ENCODE results near the gene UBL4B. TPM values are rescaled to one million over a fixed set of nuclear protein-coding genes. Genes with fewer than 3 reads are reported as not detected.

UBL4B gene
- total RNA-seq, 2 experiments from 2014 or later: not detected

GRCh38 chr1:110083866-110084226 is 28.4 kb upstream of the UBL4B start:
- no peak overlapping the region for H2AFZ ChIP-seq (ENCODE audit: low read length)
- no peaks in the 10 kb centered on the region for H3K79me2 ChIP-seq (ENCODE audit: insufficient read depth, low read depth, low read length)
- H3K9me3 ChIP-seq (ENCODE audit: low read length): no peaks in the 10 kb centered on the region
- H4K20me1 ChIP-seq (ENCODE audit: insufficient read depth, low read length): no peaks in the 10 kb centered on the region
- no peak overlapping the region for H3K27ac ChIP-seq (ENCODE audit: low read depth, low read length, poor library complexity, severe bottlenecking)
- no peak for DNase-seq (ENCODE audit: low spot score)
- H3K4me1 ChIP-seq (ENCODE audit: insufficient read depth, low read length, poor library complexity, severe bottlenecking): no peaks in the 10 kb centered on the region
- H3K4me2 ChIP-seq (ENCODE audit: low read length): no peak overlapping the region
- no peak for TF ChIP-seq CTCF (conservative IDR thresholded peaks at IDR 0.05; ENCODE audit: low read length)
- no peak for TF ChIP-seq EZH2phosphoT487 (IDR thresholded peaks at IDR 0.05; ENCODE audit: borderline replicate concordance, low read depth, low read length)
- no peak overlapping the region for H3K4me3 ChIP-seq (ENCODE audit: low read depth, low read length, poor library complexity, severe bottlenecking)
- no peaks in the 10 kb centered on the region for H3K36me3 ChIP-seq (ENCODE audit: insufficient read depth, low read length)
- no peaks in the 10 kb centered on the region for H3K9me2 ChIP-seq (ENCODE audit: insufficient read depth, low read length)
- CTCF ChIA-PET (ENCODE audit: unreplicated experiment): interaction anchor here (0.7 kb wide), 1 partner anchor 20 kb away, joined by 3 read pairs; no protein-coding TSS in a partner anchor
- no TSS peak for BruUV-seq (replicated peaks)
- intact Hi-C loops (cut with micrococcal nuclease; ENCODE audit: unreplicated experiment): loop anchor here (5.0 kb wide), 1 partner anchor 33 kb away; no protein-coding TSS in a partner anchor
- POLR2A ChIA-PET: no interaction called here

- H3K79me2 ChIP-seq (ENCODE audit: insufficient read depth, low read depth, low read length): no peaks in the 10 kb centered on the region
- H3K4me1 ChIP-seq (ENCODE audit: insufficient read depth, low read length, poor library complexity, severe bottlenecking): no peaks in the 10 kb centered on the region
- POLR2A ChIA-PET: no interaction called here
- H3K9me2 ChIP-seq (ENCODE audit: insufficient read depth, low read length): no peaks in the 10 kb centered on the region
- H3K4me3 ChIP-seq (ENCODE audit: low read depth, low read length, poor library complexity, severe bottlenecking): no peak overlapping the region
- no peak overlapping the region for H3K4me2 ChIP-seq (ENCODE audit: low read length)
- CTCF ChIA-PET (ENCODE audit: unreplicated experiment): interaction anchor here (0.7 kb wide), 1 partner anchor 19 kb away, joined by 3 read pairs; no protein-coding TSS in a partner anchor
- DNase-seq (ENCODE audit: low spot score): no peak
- no peak overlapping the region for H2AFZ ChIP-seq (ENCODE audit: low read length)
- no TSS peak for BruUV-seq (replicated peaks)
- intact Hi-C loops (cut with micrococcal nuclease; ENCODE audit: unreplicated experiment): loop anchor here (5.0 kb wide), 1 partner anchor 33 kb away; no protein-coding TSS in a partner anchor
- no peak overlapping the region for H3K27ac ChIP-seq (ENCODE audit: low read depth, low read length, poor library complexity, severe bottlenecking)
- no peak for TF ChIP-seq CTCF (conservative IDR thresholded peaks at IDR 0.05; ENCODE audit: low read length)
- TF ChIP-seq EZH2phosphoT487 (IDR thresholded peaks at IDR 0.05; ENCODE audit: borderline replicate concordance, low read depth, low read length): 0 out of 2 replicates have a peak, but pooled peaks have one; percentile 56
- no peaks in the 10 kb centered on the region for H3K9me3 ChIP-seq (ENCODE audit: low read length)
- no peaks in the 10 kb centered on the region for H4K20me1 ChIP-seq (ENCODE audit: insufficient read depth, low read length)
- no peaks in the 10 kb centered on the region for H3K36me3 ChIP-seq (ENCODE audit: insufficient read depth, low read length)
These were observed 27.8 kb upstream of the UBL4B start for GRCh38 chr1:110084227-110085078.

- CTCF ChIA-PET (ENCODE audit: unreplicated experiment): no interaction called here
- POLR2A ChIA-PET: no interaction called here
- no peaks in the 10 kb centered on the region for H3K36me3 ChIP-seq (ENCODE audit: insufficient read depth, low read length)
- H3K9me3 ChIP-seq (ENCODE audit: low read length): no peaks in the 10 kb centered on the region
- no peak overlapping the region for H3K27ac ChIP-seq (ENCODE audit: low read depth, low read length, poor library complexity, severe bottlenecking)
- BruUV-seq (replicated peaks): no TSS peak
- no peak overlapping the region for H3K4me2 ChIP-seq (ENCODE audit: low read length)
- no peaks in the 10 kb centered on the region for H4K20me1 ChIP-seq (ENCODE audit: insufficient read depth, low read length)
- intact Hi-C loops (cut with micrococcal nuclease; ENCODE audit: unreplicated experiment): no loop called here
- H3K9me2 ChIP-seq (ENCODE audit: insufficient read depth, low read length): no peaks in the 10 kb centered on the region
- H3K4me1 ChIP-seq (ENCODE audit: insufficient read depth, low read length, poor library complexity, severe bottlenecking): no peaks in the 10 kb centered on the region
- no peak overlapping the region for H2AFZ ChIP-seq (ENCODE audit: low read length)
- no peak for DNase-seq (ENCODE audit: low spot score)
- no peak overlapping the region for H3K4me3 ChIP-seq (ENCODE audit: low read depth, low read length, poor library complexity, severe bottlenecking)
- H3K79me2 ChIP-seq (ENCODE audit: insufficient read depth, low read depth, low read length): no peaks in the 10 kb centered on the region
- TF ChIP-seq CTCF (conservative IDR thresholded peaks at IDR 0.05; ENCODE audit: low read length): no peak
- TF ChIP-seq EZH2phosphoT487 (IDR thresholded peaks at IDR 0.05; ENCODE audit: borderline replicate concordance, low read depth, low read length): no peak
These were observed 26.6 kb upstream of the UBL4B start for GRCh38 chr1:110085671-110086070.

Data from OCI-LY7 (cell line).